Thyroid gland (tissue), 4 donors: Measurements from ENCODE around the gene SCYL1. TPM values are rescaled to one million over a fixed set of nuclear protein-coding genes. Genes with fewer than 3 reads are reported as not detected.

Experiments
- DNase-seq, 2 donors: peaks; one replicate each; pipeline ENCODE4 v3.0.0-alpha.2; 2019
- H3K27ac ChIP-seq, 3 donors: fragments of 200-600 bp; sonication (generic); 1 replicate in 2 of 3; 2 replicates in 1 of 3; pipeline ENCODE4 v1.5.1; 2016 to 2019; ENCODE audit warnings: mild to moderate bottlenecking in 1 of 3, moderate library complexity in 1 of 3
- H3K27me3 ChIP-seq: fragments of 200-600 bp; sonication (generic); one replicate; pipeline ENCODE4 v1.5.1; 2019
- H3K36me3 ChIP-seq, 2 donors: fragments of 200-600 bp; sonication (generic); one replicate each; pipeline ENCODE4 v1.5.1; 2016 to 2019
- H3K4me1 ChIP-seq, 2 donors: fragments of 200-600 bp; sonication (generic); one replicate each; pipeline ENCODE4 v1.5.1; 2017 to 2019
- H3K4me3 ChIP-seq, 3 donors: fragments of 200-600 bp; sonication (generic); replicated peaks in 1 of 3; 1 replicate in 2 of 3; 2 replicates in 1 of 3; pipeline ENCODE4 v1.5.1; 2016; ENCODE audit warnings: mild to moderate bottlenecking in 1 of 3
- H3K9me3 ChIP-seq: fragments of 200-600 bp; sonication (generic); one replicate; pipeline ENCODE4 v1.5.1; 2017
- POLR2A ChIP-seq, 2 donors: fragments of 450-650 bp; IDR thresholded peaks; one replicate each; pipeline ENCODE4 v1.6.1; 2017; ENCODE audit warnings: antibody characterized with exemption in 2 of 2, mild to moderate bottlenecking in 2 of 2, moderate library complexity in 1 of 2
- WGBS, 2 donors: methylation state at CpG; one replicate each; pipeline ENCODE4 v1.1.5; 2017; 5-methylcytosine and 5-hydroxymethylcytosine counted together
- intact Hi-C: fragments of 100-400 bp; cut with DNase I; formaldehyde crosslinking; loops from one replicate; pipeline ENCODE4 v1.15.1; 2023
- total RNA-seq, 4 donors: library from RNA; depleted of rRNA; stranded (reverse); fragments of >200 nt; gene quantifications; one replicate each; pipeline ENCODE4 v1.2.3, GENCODE V29; 2016
- TF ChIP-seq, protein P1 (sequence below), 6 experiments: fragments of 200-600 bp in 3 of 6; fragments of 450-650 bp in 3 of 6; sonication (generic) in 3 of 6; IDR thresholded peaks; one replicate each; pipeline ENCODE4 v1.5.1; 2016 to 2019; ENCODE audit warnings: antibody characterized with exemption in 6 of 6, mild to moderate bottlenecking in 2 of 6, inconsistent platforms in 1 of 6, moderate library complexity in 1 of 6

Gene SCYL1
- total RNA-seq, 4 donors from 2014 or later = 99.8 to 122 (median 116) TPM

DNA sequence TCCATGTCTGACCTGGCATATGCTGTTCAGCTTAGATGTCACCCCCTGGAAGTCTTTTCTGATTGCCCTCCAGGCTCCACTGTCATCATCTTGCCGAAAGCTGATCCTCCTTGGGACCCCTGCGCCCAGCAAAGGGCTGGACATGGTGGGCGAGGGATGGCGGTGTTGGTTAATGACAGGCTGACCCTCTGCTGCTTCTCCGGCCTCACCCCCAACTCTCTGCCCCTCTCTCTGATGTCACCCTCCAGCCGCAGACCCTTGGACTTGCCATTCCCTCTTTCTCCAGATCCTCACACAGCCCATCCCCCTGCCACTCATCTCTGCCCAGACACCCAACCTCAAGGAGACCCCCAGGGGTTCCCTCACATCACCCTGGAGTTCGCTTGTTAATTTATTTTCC lies 53.3 kb downstream of the SCYL1 start:
- Histone ChIP-seq H3K36me3 (peaks cover 3 to 5% of the 10 kb centered on the region in 2 donors), H3K27ac (peak overlapping the region in 1 of 3 donors; percentile 76), H3K27me3 (no peaks in the 10 kb centered on the region), H3K4me1 (peaks cover 22 to 38% of the 10 kb centered on the region in 2 donors), H3K4me3 (no peak overlapping the region), H3K9me3 (no peaks in the 10 kb centered on the region)
- DNase-seq = no peak
- 90 to 94% methylated on average over 7 of the region's 7 CpGs for WGBS, 2 donors
- TF ChIP-seq, protein P1, sequence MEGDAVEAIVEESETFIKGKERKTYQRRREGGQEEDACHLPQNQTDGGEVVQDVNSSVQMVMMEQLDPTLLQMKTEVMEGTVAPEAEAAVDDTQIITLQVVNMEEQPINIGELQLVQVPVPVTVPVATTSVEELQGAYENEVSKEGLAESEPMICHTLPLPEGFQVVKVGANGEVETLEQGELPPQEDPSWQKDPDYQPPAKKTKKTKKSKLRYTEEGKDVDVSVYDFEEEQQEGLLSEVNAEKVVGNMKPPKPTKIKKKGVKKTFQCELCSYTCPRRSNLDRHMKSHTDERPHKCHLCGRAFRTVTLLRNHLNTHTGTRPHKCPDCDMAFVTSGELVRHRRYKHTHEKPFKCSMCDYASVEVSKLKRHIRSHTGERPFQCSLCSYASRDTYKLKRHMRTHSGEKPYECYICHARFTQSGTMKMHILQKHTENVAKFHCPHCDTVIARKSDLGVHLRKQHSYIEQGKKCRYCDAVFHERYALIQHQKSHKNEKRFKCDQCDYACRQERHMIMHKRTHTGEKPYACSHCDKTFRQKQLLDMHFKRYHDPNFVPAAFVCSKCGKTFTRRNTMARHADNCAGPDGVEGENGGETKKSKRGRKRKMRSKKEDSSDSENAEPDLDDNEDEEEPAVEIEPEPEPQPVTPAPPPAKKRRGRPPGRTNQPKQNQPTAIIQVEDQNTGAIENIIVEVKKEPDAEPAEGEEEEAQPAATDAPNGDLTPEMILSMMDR (IDR thresholded peaks at IDR 0.05) = no peak
- no peak for TF ChIP-seq POLR2A (IDR thresholded peaks at IDR 0.05)
- intact Hi-C loops = no loop called here

DNA sequence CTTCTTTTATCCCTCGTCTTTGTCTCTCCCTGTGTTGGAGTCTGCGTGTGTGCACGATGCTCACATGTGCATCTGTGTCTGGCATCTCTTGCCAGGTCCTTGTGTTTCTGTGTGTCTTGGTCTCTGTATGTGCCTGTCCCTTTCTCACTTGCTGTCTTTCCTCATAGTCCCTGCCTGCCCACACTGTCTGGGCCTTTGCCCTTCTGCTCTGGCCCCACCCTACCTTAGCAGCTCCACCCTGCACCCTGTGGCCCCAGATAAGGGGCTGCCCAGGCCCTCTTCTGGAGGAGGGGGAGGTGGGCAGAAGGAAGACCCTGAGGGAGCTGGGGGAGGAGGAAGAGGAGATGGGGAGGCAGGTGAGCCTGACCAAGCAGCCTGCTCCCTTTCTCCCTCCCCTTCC lies 53.8 kb downstream of the SCYL1 start:
- Histone ChIP-seq H3K27me3 (no peaks in the 10 kb centered on the region), H3K9me3 (no peaks in the 10 kb centered on the region), H3K4me3 (no peak overlapping the region), H3K4me1 (peaks cover 17 to 33% of the 10 kb centered on the region in 2 donors), H3K36me3 (peaks cover 3 to 5% of the 10 kb centered on the region in 2 donors), H3K27ac (no peak overlapping the region)
- no peak for TF ChIP-seq POLR2A (IDR thresholded peaks at IDR 0.05)
- TF ChIP-seq, protein P1 (IDR thresholded peaks at IDR 0.05) = no peak
- 69 to 90% methylated on average over 3 of the region's 3 CpGs for WGBS, 2 donors
- intact Hi-C loops = no loop called here
- DNase-seq = no peak

DNA sequence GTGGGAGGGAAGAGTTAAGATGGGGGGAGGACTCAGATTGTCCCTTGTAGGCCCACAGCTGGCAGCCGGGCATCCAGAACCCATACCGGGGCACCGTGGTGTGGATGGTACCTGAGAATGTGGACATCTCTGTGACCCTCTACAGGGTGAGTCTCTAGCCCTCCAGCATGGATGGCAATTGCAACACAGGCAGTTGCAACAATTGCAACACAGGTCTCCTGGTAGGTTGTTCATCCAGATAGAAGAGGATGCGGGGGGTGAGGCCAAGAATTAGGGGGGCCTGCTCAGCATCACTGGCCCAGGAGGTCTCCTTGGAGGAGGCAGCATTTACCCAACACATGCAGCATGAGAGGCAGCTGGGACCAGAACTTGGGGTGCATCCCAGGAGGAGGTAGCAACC lies 54.4 kb downstream of the SCYL1 start:
- peaks cover 3 to 5% of the 10 kb centered on the region in 2 donors for H3K36me3 ChIP-seq
- H3K27me3 ChIP-seq = no peaks in the 10 kb centered on the region
- no peaks in the 10 kb centered on the region for H3K9me3 ChIP-seq
- intact Hi-C loops = no loop called here
- 74 to 93% methylated on average over 3 to 4 of the region's 4 CpGs for WGBS, 2 donors
- no peak for DNase-seq
- TF ChIP-seq, protein P1 (IDR thresholded peaks at IDR 0.05) = no peak
- no peak for TF ChIP-seq POLR2A (IDR thresholded peaks at IDR 0.05)
- H3K4me3 ChIP-seq = no peak overlapping the region
- no peak overlapping the region for H3K27ac ChIP-seq
- H3K4me1 ChIP-seq = peaks cover 13 to 29% of the 10 kb centered on the region in 2 donors

DNA sequence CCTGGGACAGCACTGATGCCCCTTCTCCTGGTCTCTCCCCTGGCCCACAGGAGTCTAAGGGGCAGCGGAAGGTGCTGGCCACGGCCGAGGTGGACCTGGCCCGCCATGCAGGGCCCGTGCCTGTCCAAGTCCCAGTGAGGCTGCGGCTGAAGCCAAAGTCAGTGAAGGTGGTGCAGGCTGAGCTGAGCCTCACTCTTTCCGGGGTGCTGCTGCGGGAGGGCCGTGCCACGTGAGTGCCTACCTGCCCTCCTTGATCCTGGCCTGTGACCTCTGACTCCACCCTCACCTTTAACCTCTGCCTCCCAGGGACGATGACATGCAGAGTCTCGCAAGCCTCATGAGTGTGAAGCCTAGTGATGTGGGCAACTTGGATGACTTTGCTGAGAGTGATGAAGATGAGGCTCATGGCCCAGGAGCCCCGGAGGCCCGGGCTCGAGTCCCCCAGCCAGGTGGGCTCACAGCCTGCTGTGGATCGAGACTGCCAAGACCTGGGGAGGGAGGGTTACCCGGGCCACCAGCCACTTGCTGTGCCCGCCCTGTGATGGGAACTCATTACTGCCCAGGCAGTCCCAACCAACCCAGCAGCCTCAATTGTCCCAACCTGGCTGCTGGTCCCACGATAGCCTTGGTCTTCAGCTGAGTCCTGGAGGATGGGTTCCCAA lies 55.3 kb downstream of the SCYL1 start:
- intact Hi-C loops = no loop called here
- no peak overlapping the region for H3K27ac ChIP-seq
- H3K36me3 ChIP-seq = peaks cover 3 to 5% of the 10 kb centered on the region in 2 donors
- TF ChIP-seq, protein P1 (IDR thresholded peaks at IDR 0.05) = no peak
- no peak for TF ChIP-seq POLR2A (IDR thresholded peaks at IDR 0.05)
- DNase-seq = no peak
- 80 to 90% methylated on average over 2 to 12 of the region's 19 CpGs for WGBS, 2 donors
- peaks cover 5 to 26% of the 10 kb centered on the region in 2 donors for H3K4me1 ChIP-seq
- no peaks in the 10 kb centered on the region for H3K9me3 ChIP-seq
- no peaks in the 10 kb centered on the region for H3K27me3 ChIP-seq
- no peak overlapping the region for H3K4me3 ChIP-seq

DNA sequence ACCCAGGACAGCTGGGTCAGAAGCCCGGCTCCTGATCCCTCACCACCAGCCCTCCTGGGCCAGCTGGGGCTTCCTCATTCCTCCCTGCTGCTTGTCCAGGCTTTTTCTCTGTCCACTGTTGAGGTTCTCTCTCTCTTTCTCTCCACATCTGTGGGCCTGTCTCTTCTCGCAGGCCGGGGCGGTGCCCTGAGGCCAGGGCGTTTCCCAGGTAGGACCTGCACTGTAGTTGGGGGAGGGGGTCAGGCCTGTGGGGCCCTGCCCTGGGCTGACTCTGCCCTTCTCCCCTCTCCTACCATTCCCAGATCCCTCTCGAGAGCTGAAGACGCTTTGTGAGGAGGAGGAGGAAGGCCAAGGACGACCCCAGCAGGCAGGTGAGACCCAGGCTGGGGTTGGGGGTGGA lies 55.9 kb downstream of the SCYL1 start:
- TF ChIP-seq POLR2A (IDR thresholded peaks at IDR 0.05) = no peak
- TF ChIP-seq, protein P1 (IDR thresholded peaks at IDR 0.05) = no peak
- H3K27ac ChIP-seq = no peak overlapping the region
- peaks cover 0 to 21% of the 10 kb centered on the region in 2 donors for H3K4me1 ChIP-seq
- peaks cover 3 to 5% of the 10 kb centered on the region in 2 donors for H3K36me3 ChIP-seq
- DNase-seq = no peak
- intact Hi-C loops = no loop called here
- WGBS, 2 donors = 98% methylated on average over 8 of the region's 8 CpGs
- H3K4me3 ChIP-seq = no peak overlapping the region
- no peaks in the 10 kb centered on the region for H3K9me3 ChIP-seq
- H3K27me3 ChIP-seq = no peaks in the 10 kb centered on the region
